ENCODE data around the gene LSR.

LSR gene

DNA sequence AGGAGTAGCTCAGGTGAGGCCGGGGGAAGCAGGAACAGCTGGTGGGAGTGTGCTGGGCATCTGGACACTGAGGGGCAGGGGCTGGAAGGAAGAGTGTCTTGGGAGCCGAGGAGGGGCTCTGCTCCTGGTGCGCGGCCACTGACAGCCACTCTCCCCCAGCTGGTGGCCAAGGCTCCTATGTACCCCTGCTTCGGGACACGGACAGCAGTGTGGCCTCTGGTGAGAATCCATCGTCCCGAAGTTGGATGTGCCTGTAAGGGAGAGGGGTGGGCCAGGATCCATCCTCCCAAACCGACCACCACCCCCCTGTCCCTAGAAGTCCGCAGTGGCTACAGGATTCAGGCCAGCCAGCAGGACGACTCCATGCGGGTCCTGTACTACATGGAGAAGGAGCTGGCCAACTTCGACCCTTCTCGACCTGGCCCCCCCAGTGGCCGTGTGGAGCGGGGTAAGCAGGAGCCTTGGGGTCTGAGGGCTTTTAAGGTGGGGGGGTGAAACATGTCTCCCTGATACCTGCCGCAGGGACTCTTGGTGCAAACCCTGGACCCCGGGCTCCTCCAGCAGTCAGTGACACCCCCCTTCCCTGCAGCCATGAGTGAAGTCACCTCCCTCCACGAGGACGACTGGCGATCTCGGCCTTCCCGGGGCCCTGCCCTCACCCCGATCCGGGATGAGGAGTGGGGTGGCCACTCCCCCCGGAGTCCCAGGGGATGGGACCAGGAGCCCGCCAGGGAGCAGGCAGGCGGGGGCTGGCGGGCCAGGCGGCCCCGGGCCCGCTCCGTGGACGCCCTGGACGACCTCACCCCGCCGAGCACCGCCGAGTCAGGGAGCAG is 17.9 kb downstream of the LSR start:
- DNase-seq: no peak

- no peak for DNase-seq
Observed at GRCh38 chr19:35267353-35267817, 18.6 kb downstream of the LSR start.

DNA sequence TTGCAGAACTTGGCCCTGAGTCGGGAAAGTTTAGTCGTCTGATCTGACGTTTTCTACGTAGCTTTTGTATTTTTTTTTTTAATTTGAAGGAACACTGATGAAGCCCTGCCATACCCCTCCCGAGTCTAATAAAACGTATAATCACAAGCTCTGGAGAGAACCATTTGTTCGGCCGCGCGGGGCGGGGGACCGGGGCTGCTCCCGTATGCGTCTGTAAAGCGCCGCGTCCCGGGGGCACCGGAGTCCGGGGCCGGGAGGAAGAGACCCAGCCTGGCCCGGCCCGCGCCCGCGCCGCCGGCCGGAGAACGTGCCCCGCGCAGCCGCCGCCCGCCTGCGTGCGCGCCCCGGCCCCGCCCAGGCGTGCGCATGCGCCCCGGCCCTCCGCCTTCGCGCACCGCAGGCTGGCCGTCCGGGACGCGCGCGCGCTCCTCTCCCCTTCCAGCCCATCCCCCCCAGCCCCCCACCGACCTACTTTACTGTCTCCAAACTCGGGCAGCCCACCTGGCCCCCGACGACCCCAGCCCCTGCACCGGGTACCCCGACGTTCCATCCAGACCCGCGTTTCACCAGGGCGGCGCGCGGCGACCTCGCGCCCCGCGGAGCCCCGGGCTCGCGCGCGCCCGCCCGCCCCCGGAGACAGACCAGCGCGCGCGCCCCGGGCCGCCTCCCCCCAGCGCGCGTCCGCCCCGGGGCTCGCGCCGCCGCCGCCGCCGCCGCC is 19.2 kb downstream of the LSR start:
- peak; percentile 89 for DNase-seq

- peak; percentile 63 for DNase-seq
Observed at GRCh38 chr19:35268536-35269437, 20.0 kb downstream of the LSR start, which contains the start of gene USF2. USF2 (plus strand) TSS chr19:35268962; CDS start chr19:35269102, 140 bp downstream.

DNA sequence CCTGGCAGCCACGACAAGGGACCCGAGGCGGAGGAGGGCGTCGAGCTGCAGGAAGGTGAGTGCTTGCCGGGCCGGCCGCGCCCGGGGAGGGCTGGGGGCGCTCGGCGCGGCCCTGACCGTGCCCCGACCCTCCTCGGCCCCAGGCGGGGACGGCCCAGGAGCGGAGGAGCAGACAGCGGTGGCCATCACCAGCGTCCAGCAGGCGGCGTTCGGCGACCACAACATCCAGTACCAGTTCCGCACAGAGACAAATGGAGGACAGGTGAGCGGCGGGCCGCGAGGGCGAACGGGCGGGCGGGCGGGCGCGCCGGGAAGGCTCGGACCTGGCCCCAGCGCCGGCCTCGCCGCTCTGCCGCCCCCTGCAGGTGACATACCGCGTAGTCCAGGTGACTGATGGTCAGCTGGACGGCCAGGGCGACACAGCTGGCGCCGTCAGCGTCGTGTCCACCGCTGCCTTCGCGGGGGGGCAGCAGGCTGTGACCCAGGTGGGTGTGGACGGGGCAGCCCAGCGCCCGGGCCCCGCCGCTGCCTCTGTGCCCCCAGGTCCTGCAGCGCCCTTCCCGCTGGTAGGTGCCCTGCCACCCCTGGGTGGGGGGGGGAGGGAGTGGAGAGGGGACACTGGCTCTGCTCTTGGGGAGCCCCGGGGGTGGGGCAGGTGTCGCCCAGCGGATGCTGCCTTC is 20.8 kb downstream of the LSR start:
- DNase-seq: peak; percentile 89

DNA sequence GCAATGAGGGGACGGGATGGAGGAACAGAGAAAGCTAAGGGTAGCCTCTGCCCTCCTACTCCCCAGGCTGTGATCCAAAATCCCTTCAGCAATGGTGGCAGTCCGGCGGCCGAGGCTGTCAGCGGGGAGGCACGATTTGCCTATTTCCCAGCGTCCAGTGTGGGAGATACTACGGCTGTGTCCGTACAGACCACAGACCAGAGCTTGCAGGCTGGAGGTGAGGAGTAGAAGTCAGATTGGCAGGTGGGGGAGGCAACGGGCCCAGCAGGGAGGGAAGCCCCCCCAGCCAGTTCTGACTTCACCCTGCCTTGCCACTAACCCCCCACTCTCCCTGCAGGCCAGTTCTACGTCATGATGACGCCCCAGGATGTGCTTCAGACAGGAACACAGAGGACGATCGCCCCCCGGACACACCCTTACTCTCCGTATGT is 21.6 kb downstream of the LSR start:
- DNase-seq: no peak

DNA sequence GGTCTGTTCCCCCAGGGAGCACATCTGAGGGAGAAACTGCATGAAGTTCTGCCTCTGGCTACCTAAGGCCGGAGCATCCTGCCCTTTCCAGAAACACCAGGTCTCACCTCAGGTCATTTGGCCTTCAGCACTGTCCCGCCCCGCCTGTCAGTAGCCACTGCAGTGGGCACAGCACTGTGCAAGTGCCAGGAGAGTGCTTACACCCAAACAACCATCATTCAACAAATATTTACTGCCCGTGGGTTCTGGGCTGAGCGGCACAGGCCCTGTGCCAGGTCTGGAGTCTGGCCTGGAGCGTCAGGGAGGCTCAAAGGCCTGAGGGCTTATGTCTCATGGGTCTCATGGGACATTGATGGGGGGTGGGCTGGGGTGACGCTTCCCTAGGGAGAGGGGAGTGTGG is 22.7 kb downstream of the LSR start:
- no peak for DNase-seq

DNA sequence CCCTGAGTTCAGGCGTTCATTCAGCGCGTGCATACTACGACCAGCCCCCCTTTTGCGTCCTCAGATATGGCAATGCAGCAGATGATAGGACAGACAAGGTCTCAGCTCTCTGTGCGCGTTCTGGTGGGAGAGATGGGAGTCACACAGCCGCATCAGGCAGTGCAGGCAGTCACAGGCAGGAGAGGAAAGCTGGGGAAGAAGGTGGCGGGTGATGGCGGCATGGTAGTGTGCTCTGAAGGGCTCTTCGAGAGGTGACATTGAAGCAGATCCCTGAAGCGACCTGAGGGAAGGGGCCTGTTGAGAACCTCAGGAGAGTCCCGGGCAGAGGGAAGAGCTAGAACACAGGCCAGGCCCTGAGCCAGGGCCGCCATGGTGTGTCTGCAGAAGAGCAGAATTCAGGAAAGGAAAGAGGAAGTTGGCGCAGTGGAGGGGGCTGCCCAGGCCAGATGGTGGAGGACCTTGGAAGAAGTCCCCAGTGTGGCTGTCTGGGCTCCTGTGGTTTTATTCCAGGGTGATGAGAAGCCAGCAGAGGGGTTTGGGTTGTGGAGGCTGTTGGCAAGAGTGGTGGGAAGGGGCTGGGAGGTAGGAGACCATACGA is 23.4 kb downstream of the LSR start:
- no peak for DNase-seq

- DNase-seq: no peak
Observed at GRCh38 chr19:35272954-35273649, 24.3 kb downstream of the LSR start.

GRCh38 chr19:35273686-35274259 is 25.0 kb downstream of the LSR start:
- DNase-seq: no peak

DNA sequence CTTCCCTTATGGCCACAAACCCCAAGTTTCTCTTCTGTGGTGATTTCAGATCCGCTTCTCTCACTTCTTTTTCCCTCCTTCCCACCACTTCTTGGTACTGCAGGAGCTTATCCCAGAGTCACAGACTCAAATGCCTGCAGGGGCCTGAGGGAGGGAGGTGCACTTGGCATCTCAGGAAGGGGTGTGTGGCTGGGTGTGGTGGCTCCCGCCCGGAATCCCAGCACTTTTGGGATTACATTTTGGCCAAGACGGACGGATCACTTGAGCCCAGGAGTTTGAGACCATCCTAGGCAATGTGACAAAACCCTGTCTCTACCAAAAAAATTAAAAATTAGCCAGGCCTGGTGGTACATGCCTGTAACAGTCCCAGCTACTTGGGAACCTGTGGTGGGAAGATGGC is 25.5 kb downstream of the LSR start:
- DNase-seq: no peak

GRCh38 chr19:35276706-35277281 is 28.0 kb downstream of the LSR start:
- no peak for DNase-seq

DNA sequence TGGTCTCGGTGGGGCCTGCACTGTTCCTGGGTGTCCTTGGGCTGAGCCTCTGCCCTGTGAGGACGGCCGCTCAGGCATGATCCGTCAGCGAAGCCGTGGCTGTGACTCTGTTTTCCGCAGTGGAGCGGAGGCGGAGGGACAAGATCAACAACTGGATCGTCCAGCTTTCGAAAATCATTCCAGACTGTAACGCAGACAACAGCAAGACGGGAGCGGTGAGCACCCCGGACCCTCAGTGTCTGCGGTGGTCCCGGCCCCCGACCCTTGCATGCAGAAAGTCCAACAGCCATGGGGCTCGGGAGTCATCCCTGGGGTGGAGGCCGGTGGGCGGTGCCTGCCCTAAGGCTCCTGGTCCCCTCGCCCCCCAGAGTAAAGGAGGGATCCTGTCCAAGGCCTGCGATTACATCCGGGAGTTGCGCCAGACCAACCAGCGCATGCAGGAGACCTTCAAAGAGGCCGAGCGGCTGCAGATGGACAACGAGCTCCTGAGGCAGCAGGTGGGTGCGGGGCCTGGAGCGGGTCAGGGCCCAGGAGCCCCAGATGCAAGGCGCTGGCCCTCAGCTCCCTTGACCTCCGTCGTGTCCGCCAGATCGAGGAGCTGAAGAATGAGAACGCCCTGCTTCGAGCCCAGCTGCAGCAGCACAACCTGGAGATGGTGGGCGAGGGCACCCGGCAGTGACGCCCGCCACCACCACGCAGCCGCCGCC is 29.9 kb downstream of the LSR start:
- no peak for DNase-seq

- no peak for DNase-seq
Observed at GRCh38 chr19:35279374-35279773, 30.6 kb downstream of the LSR start.

- no peak for DNase-seq
Observed at GRCh38 chr19:35279985-35280821, 31.4 kb downstream of the LSR start.

- no peak for DNase-seq
Observed at GRCh38 chr19:35281303-35281702, 32.5 kb downstream of the LSR start.

- no peak for DNase-seq
Observed at GRCh38 chr19:35284153-35285094, 35.6 kb downstream of the LSR start.

Data from right kidney (tissue), 1 donor.